ENCODE results near the gene DNAJA4.

Gene DNAJA4

GRCh38 chr15:78317145-78317836, 52.9 kb downstream of the DNAJA4 start:
- no peak for DNase-seq

GRCh38 chr15:78319588-78319987, 55.2 kb downstream of the DNAJA4 start:
- DNase-seq: no peak

- DNase-seq: no peak
Observed at GRCh38 chr15:78320183-78320582, 55.8 kb downstream of the DNAJA4 start.

DNA sequence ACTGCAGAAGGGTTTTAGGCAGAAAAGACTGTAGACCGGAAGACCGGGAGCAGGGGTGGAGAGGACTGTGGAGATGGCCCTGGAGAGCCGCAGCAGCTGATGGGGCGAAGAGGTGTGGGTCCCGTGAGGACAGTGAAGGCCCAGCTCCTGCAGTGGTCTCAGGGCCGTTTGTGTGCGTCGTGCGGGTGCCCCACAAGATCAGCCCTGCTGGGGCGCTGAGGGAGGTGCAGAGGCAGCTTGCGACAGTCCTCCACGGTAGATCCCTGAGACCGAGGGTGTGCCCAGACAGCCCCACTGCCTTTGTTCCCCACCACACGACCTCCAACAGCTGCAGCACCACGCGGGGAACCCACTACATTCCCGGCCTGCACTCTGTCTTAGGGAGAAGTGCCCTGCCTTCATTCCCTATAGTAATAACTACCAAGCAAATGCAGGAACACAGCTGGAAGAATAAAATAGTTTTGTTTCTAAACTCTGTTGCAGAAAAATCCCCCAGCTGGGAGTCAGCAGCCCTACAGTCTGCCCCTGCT, 56.7 kb downstream of the DNAJA4 start:
- DNase-seq: no peak

DNA sequence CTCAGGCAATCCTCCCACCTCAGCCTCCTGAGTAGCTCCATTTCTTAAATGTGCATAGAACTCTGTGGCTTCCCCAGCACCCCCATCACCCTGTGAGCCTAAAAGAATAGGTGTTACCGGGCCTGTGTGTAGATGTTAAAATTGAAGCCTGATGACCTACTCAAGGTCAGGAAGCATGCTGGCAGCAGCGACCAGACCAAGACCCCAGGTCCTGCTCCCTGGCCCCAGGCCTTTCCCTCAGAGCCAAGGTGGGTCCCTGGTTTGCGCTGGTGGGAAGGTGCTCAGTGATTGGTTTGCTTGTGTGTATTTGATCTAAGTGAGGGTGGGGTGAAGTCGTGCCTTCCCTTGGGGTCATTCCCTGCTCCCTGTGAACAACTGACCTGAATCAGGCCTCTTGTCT, 57.4 kb downstream of the DNAJA4 start:
- no peak for DNase-seq

DNA sequence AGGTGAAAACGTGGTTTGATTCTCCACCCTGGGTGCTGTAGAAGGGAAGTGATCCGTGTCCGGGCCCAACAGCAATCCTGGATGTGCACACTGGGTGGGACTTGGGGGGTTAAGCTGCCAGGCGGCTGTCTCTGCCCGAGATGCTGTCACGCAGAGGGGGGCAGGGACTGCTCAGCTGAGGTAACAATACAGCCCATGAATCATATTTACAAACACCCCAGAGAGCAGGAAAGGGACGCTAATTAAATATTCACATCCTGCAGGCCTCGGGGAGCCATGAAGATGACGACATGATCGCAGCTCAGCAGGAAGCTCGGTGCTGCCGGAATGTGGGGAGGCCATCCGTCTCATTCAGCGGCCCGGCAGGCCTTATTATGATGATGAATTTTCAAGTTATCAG, 57.9 kb downstream of the DNAJA4 start:
- no peak for DNase-seq

GRCh38 chr15:78322724-78323521, 58.6 kb downstream of the DNAJA4 start:
- DNase-seq: no peak

- no peak for DNase-seq
Observed at GRCh38 chr15:78323693-78324092, 59.3 kb downstream of the DNAJA4 start.

- no peak for DNase-seq
Observed at GRCh38 chr15:78324144-78324543, 59.8 kb downstream of the DNAJA4 start.

- DNase-seq: no peak
Observed at GRCh38 chr15:78325092-78325843, 60.9 kb downstream of the DNAJA4 start.

- no peak for DNase-seq
Observed at GRCh38 chr15:78327466-78327865, 63.1 kb downstream of the DNAJA4 start.

DNA sequence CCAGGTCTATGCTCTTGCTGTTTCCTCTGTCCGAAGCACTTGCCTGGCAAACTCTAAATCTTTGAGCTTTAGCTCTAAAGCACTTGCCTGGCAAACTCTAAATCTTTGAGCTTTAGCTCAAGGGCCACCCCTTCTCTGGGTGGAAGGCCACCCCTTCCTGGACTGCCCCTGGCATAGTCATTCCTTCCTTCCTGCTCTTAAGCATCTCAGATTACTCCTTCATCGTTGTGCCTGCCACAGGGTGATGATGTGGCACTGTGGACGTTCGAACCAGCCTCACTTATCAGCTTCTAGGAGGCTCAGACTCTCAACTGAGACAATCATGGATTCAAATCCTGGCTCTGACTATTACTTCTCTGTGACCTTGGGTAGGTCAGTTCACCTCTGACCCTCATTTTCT, 65.3 kb downstream of the DNAJA4 start:
- DNase-seq: no peak

Data from CD4-positive, alpha-beta T cell treated with Interferon gamma for 1 hour (primary cell).